Measurements from ENCODE around the gene SPRY4.
A peak's percentile ranks its signal among the peaks of the same experiment; 100 is the strongest.
"Not testable (repeated sequence)": the region's sequence is repeated elsewhere in the genome, so short reads cannot be mapped to it uniquely, and the experiment has no call there.

The SPRY4 gene

GRCh38 chr5:142334538-142334937, 9.7 kb upstream of the SPRY4 start:
- no peak for DNase-seq (ENCODE audit: low read depth in 2 of 2)

- not testable (repeated sequence) for DNase-seq (ENCODE audit: low read depth in 2 of 2)
Observed at GRCh38 chr5:142333749-142334148, 8.9 kb upstream of the SPRY4 start.

GRCh38 chr5:142330444-142330843, 5.6 kb upstream of the SPRY4 start:
- no peak for DNase-seq (ENCODE audit: low read depth in 2 of 2)

- no peak for DNase-seq (ENCODE audit: low read depth in 2 of 2)
Observed at GRCh38 chr5:142330026-142330425, 5.2 kb upstream of the SPRY4 start.

- DNase-seq (ENCODE audit: low read depth in 2 of 2): no peak
Observed at GRCh38 chr5:142327111-142327842, 2.5 kb upstream of the SPRY4 start.

- DNase-seq (ENCODE audit: low read depth in 2 of 2): no peak
Observed at GRCh38 chr5:142326480-142326938, 1.7 kb upstream of the SPRY4 start.

GRCh38 chr5:142325725-142326479, 1.1 kb upstream of the SPRY4 start:
- DNase-seq (ENCODE audit: low read depth in 2 of 2): peak in 1 of 2 donors; percentile 9

GRCh38 chr5:142324136-142324870, 518 bp downstream of the SPRY4 start:
- DNase-seq (ENCODE audit: low read depth in 2 of 2): no peak

GRCh38 chr5:142323480-142324135, 1.2 kb downstream of the SPRY4 start:
- no peak for DNase-seq (ENCODE audit: low read depth in 2 of 2)

GRCh38 chr5:142322747-142323479, 1.9 kb downstream of the SPRY4 start:
- DNase-seq (ENCODE audit: low read depth in 2 of 2): no peak

GRCh38 chr5:142322403-142322746, 2.4 kb downstream of the SPRY4 start:
- no peak for DNase-seq (ENCODE audit: low read depth in 2 of 2)

GRCh38 chr5:142320851-142321560, 3.8 kb downstream of the SPRY4 start:
- DNase-seq (ENCODE audit: low read depth in 2 of 2): no peak

GRCh38 chr5:142320430-142320738, 4.4 kb downstream of the SPRY4 start:
- no peak for DNase-seq (ENCODE audit: low read depth in 2 of 2)

- no peak for DNase-seq (ENCODE audit: low read depth in 2 of 2)
Observed at GRCh38 chr5:142319560-142320429, 5.0 kb downstream of the SPRY4 start.

GRCh38 chr5:142319105-142319504, 5.7 kb downstream of the SPRY4 start:
- DNase-seq (ENCODE audit: low read depth in 2 of 2): no peak

GRCh38 chr5:142317753-142318152, 7.1 kb downstream of the SPRY4 start:
- DNase-seq (ENCODE audit: low read depth in 2 of 2): no peak

- DNase-seq (ENCODE audit: low read depth in 2 of 2): no peak
Observed at GRCh38 chr5:142317173-142317572, 7.6 kb downstream of the SPRY4 start.

GRCh38 chr5:142316681-142317080, 8.1 kb downstream of the SPRY4 start:
- DNase-seq (ENCODE audit: low read depth in 2 of 2): no peak

- no peak for DNase-seq (ENCODE audit: low read depth in 2 of 2)
Observed at GRCh38 chr5:142316051-142316450, 8.8 kb downstream of the SPRY4 start.

Data from stimulated activated CD4-positive, alpha-beta T cell treated with anti-CD3 and anti-CD28 coated beads, Interleukin-4, amount 100 ng/mL, for 48 hours (primary cell).